ENCODE measurements around the gene DNAJC30. TPM values are rescaled to one million over a fixed set of nuclear protein-coding genes. Genes with fewer than 3 reads are reported as not detected.

DNAJC30 gene
- polyA plus RNA-seq, 1 donor from 2014 or later, result 1.3 TPM

- peak overlapping the region; percentile 99 for H3K4me3 ChIP-seq (ENCODE audit: low read length)
- H3K9ac ChIP-seq (ENCODE audit: low read length), result no peak overlapping the region
These were observed 2.2 kb downstream of the DNAJC30 start for GRCh38 chr7:73681031-73681430.

DNA sequence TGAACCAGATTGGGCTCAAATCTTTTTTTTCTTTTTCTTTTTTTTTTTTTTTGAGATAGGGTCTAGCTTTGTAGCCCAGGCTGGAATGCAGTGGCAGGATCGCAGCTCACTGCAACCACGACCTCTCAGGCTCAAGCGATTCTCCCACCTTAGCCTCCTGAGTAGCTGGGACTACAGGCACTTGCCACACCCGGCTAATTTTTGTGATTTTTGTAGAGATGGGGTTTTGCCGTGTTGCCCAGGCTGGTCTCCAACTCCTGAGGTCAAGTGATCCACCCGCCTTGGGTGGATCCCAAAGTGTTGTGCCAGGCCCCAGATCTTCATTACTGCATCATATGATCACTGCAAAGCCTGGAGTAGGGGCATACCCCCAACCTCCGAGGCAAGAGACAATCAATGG is 2.8 kb downstream of the DNAJC30 start:
- H3K27ac ChIP-seq (ENCODE audit: low read length), result no peak overlapping the region
- no peaks in the 10 kb centered on the region for H3K9me2 ChIP-seq (ENCODE audit: insufficient read depth, low read length)
- no peaks in the 10 kb centered on the region for H3K27me3 ChIP-seq (ENCODE audit: insufficient read depth, low read depth, low read length)
- no peak overlapping the region for H3K9ac ChIP-seq (ENCODE audit: low read length)
- H4K20me1 ChIP-seq (ENCODE audit: insufficient read depth), result no peaks in the 10 kb centered on the region
- peak overlapping the region; percentile 99 for H3K4me3 ChIP-seq (ENCODE audit: low read length)
- peaks cover 36% of the 10 kb centered on the region for H3K79me2 ChIP-seq (replicated peaks; ENCODE audit: insufficient read depth, low read length)
- no peaks in the 10 kb centered on the region for H3K9me3 ChIP-seq (ENCODE audit: low read length)
- no peaks in the 10 kb centered on the region for H3F3A ChIP-seq (ENCODE audit: insufficient read depth, low read length, poor library complexity, severe bottlenecking)
- no peak overlapping the region for H3K4me2 ChIP-seq (ENCODE audit: low read length)
- no peaks in the 10 kb centered on the region for H3K36me3 ChIP-seq (ENCODE audit: insufficient read depth, low read length)
- H2AFZ ChIP-seq (ENCODE audit: low read depth, low read length), result no peak overlapping the region
- TF ChIP-seq EP300 (conservative IDR thresholded peaks at IDR 0.05; ENCODE audit: poor library complexity, severe bottlenecking) (no peak), REST (IDR thresholded peaks at IDR 0.05; ENCODE audit: borderline replicate concordance) (no peak), EZH2 (IDR thresholded peaks at IDR 0.05; ENCODE audit: borderline replicate concordance, insufficient read depth, low read length, poor library complexity, severe bottlenecking) (no peak), POLR2AphosphoS5 (IDR thresholded peaks at IDR 0.05) (no peak), RAD21 (conservative IDR thresholded peaks at IDR 0.05) (no peak), SMC3 (conservative IDR thresholded peaks at IDR 0.05; ENCODE audit: poor library complexity) (no peak), TAF1 (IDR thresholded peaks at IDR 0.05; ENCODE audit: low read depth) (no peak)
- TF ChIP-seq, protein P1, sequence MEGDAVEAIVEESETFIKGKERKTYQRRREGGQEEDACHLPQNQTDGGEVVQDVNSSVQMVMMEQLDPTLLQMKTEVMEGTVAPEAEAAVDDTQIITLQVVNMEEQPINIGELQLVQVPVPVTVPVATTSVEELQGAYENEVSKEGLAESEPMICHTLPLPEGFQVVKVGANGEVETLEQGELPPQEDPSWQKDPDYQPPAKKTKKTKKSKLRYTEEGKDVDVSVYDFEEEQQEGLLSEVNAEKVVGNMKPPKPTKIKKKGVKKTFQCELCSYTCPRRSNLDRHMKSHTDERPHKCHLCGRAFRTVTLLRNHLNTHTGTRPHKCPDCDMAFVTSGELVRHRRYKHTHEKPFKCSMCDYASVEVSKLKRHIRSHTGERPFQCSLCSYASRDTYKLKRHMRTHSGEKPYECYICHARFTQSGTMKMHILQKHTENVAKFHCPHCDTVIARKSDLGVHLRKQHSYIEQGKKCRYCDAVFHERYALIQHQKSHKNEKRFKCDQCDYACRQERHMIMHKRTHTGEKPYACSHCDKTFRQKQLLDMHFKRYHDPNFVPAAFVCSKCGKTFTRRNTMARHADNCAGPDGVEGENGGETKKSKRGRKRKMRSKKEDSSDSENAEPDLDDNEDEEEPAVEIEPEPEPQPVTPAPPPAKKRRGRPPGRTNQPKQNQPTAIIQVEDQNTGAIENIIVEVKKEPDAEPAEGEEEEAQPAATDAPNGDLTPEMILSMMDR (IDR thresholded peaks at IDR 0.05; ENCODE audit: poor library complexity, severe bottlenecking), result no peak

More at GRCh38 chr7:73681031-73681430, 2.2 kb downstream of the DNAJC30 start:
- Histone ChIP-seq H3K9me2 (ENCODE audit: insufficient read depth, low read length) (no peaks in the 10 kb centered on the region), H3K27me3 (ENCODE audit: insufficient read depth, low read depth, low read length) (no peaks in the 10 kb centered on the region), H3K36me3 (ENCODE audit: insufficient read depth, low read length) (no peaks in the 10 kb centered on the region), H3K27ac (ENCODE audit: low read length) (no peak overlapping the region), H3F3A (ENCODE audit: insufficient read depth, low read length, poor library complexity, severe bottlenecking) (no peaks in the 10 kb centered on the region), H4K20me1 (ENCODE audit: insufficient read depth) (no peaks in the 10 kb centered on the region), H3K4me2 (ENCODE audit: low read length) (peak overlapping the region; percentile 41), H3K79me2 (replicated peaks; ENCODE audit: insufficient read depth, low read length) (peaks cover 36% of the 10 kb centered on the region), H3K9me3 (ENCODE audit: low read length) (no peaks in the 10 kb centered on the region), H2AFZ (ENCODE audit: low read depth, low read length) (no peak overlapping the region)
- no peak for TF ChIP-seq POLR2AphosphoS5 (IDR thresholded peaks at IDR 0.05)
- no peak for TF ChIP-seq REST (IDR thresholded peaks at IDR 0.05; ENCODE audit: borderline replicate concordance)
- TF ChIP-seq MXI1 (conservative IDR thresholded peaks at IDR 0.05; ENCODE audit: poor library complexity, severe bottlenecking), result no peak
- no peak for TF ChIP-seq EZH2 (IDR thresholded peaks at IDR 0.05; ENCODE audit: borderline replicate concordance, insufficient read depth, low read length, poor library complexity, severe bottlenecking)
- no peak for TF ChIP-seq EP300 (conservative IDR thresholded peaks at IDR 0.05; ENCODE audit: poor library complexity, severe bottlenecking)
- no peak for TF ChIP-seq SMC3 (conservative IDR thresholded peaks at IDR 0.05; ENCODE audit: poor library complexity)
- TF ChIP-seq TAF1 (IDR thresholded peaks at IDR 0.05; ENCODE audit: low read depth), result no peak
- TF ChIP-seq, protein P1 (IDR thresholded peaks at IDR 0.05; ENCODE audit: poor library complexity, severe bottlenecking), result no peak
- TF ChIP-seq RAD21 (conservative IDR thresholded peaks at IDR 0.05), result no peak
